Cardiac fibroblast (primary cell): ENCODE data around the gene NTRK2.

Experiments used
- DNase-seq, 2 donors: peaks; one replicate each; pipeline versions ENCODE4 v3.0.0 to v3.0.0-alpha.2; 2010; ENCODE audit warnings: low read depth in 2 of 2
- H3K4me3 ChIP-seq, 2 donors: replicated peaks in 1 of 2; 1 replicate in 1 of 2; 2 replicates in 1 of 2; pipeline ENCODE4 v1.5.1; 2011; ENCODE audit warnings: low read depth in 2 of 2, low read length in 2 of 2, mild to moderate bottlenecking in 2 of 2, moderate library complexity in 1 of 2
- TF ChIP-seq, protein P1 (sequence below): IDR thresholded peaks from one replicate; pipeline ENCODE4 v1.5.1; 2011; ENCODE audit warnings: low read depth, mild to moderate bottlenecking, low read length, inconsistent platforms

Gene NTRK2

DNA sequence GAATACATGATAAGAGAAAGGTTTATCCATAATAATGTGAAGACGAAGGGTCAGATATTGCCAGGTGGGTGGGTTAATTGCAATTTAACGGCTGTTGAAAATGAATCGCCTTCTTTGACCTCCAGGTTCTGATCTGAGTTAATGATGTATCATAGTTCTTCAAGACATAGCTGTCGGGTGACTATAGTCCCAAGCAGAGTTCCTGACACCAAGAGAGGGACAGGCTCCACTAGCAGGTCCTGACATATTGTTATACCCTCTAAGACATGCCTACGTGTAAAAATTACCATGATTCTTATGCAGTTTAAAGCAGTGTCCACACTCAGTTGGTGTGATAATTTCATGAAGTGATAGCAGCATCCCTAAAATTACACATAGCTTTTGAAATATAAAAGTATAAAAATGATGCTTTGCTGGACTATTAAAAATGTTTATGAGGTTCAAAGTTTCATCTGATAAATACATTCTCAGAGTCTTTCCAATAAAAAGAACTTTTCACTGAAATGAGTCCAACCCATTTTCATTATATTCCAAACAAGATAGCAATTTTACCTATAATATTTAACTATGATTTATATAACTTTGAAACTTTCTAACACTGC, 53.0 kb downstream of the NTRK2 start:
- no peak for DNase-seq
- no peak overlapping the region for H3K4me3 ChIP-seq
- TF ChIP-seq, protein P1, sequence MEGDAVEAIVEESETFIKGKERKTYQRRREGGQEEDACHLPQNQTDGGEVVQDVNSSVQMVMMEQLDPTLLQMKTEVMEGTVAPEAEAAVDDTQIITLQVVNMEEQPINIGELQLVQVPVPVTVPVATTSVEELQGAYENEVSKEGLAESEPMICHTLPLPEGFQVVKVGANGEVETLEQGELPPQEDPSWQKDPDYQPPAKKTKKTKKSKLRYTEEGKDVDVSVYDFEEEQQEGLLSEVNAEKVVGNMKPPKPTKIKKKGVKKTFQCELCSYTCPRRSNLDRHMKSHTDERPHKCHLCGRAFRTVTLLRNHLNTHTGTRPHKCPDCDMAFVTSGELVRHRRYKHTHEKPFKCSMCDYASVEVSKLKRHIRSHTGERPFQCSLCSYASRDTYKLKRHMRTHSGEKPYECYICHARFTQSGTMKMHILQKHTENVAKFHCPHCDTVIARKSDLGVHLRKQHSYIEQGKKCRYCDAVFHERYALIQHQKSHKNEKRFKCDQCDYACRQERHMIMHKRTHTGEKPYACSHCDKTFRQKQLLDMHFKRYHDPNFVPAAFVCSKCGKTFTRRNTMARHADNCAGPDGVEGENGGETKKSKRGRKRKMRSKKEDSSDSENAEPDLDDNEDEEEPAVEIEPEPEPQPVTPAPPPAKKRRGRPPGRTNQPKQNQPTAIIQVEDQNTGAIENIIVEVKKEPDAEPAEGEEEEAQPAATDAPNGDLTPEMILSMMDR = no peak

DNA sequence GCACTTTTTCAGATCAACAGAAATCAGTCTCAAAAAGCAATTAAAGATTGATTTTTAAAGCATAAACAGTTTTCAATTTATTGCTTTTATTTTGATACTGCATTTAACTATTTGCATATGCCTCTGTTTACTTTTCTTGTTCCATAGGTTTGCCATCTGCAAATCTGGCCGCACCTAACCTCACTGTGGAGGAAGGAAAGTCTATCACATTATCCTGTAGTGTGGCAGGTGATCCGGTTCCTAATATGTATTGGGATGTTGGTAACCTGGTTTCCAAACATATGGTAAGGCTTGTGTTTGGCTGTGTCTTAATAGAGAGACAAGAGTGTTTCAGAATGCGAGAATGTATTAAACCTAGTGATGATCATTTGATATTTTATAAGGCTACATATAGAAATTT, 53.9 kb downstream of the NTRK2 start:
- DNase-seq = no peak
- no peak overlapping the region for H3K4me3 ChIP-seq
- TF ChIP-seq, protein P1 = no peak

DNA sequence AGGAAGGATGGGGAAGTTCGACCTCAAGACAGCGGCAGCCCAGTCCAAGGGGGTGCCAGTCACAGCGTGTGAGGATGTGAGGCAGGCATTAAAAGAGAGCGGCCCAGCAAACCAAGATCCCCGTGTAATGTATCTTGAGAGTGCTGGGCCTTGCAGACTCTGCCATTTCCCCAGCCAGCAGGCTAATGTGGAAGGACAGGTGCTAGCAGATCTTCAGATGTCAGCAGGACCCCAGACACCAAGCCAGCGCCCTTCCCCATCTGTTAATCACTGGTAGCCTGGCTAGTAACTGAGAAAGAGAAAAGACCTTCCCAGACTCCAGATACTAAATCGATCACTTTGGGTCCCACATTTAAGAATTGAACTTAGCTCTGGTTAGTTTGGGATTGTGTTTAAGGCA, 62.2 kb downstream of the NTRK2 start:
- DNase-seq = no peak
- H3K4me3 ChIP-seq = no peak overlapping the region
- TF ChIP-seq, protein P1 = no peak

DNA sequence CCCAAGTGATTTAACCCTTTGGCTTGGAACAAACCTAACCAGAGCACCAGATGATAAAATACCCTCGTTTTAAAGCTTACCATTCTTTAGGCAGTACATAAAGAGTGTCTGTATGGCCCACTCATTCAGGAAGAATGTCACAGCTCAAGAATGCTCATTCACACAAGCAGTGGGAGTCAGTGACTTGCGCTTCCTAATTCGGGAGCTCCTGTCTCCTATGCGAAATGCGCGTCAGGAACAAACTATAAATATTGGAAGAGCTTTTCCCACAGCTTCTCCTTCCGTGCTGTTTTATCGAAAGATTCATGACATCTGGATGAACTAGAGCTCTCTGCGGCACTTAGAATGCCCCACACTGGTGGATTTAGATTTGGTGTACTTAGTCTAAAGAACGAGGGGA, 66.6 kb downstream of the NTRK2 start:
- TF ChIP-seq, protein P1 = no peak
- peak in 1 of 2 donors; percentile 1 for DNase-seq

DNA sequence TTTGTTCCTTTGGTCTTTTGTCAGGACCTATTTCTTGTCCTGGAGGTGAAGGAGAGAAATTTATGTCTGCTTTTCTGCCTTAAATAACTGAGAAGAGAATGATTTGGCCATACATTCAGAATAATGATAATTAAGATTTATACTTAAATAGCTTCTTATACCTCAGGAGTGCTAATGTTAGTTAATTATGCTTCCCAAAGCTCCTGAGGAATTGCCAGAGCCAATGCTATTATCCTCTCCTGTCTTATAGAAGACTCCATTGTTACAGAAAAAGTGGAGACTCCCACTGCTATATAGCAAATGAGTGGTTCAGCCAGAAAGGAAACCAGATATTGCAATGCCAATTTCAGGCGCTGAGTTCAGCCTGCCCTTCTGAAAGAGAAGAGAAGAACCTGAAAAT, 67.0 kb downstream of the NTRK2 start:
- TF ChIP-seq, protein P1 = no peak
- no peak for DNase-seq
- no peak overlapping the region for H3K4me3 ChIP-seq

More for the DNA sequence above, 66.6 kb downstream of the NTRK2 start:
- H3K4me3 ChIP-seq = no peak overlapping the region

DNA sequence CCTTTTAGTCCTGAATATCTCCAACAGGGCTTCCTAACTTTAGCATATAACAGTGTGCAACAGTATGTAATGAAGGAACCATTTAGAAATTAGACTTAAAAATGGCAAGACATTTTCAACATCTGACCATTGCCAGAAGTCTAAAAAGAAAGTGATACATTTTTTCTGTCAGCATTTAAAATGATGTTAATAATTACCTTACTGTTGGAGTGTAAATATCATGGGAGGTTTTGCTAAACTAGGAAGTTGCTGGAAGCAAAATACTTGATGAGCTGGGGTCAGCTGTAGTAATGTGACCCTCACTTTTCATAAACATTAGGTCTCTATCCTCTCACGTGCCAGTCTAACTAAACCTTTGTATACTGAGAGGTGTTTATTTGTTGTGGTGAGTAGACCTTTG, 68.8 kb downstream of the NTRK2 start:
- no peak overlapping the region for H3K4me3 ChIP-seq
- DNase-seq = no peak
- TF ChIP-seq, protein P1 = no peak

DNA sequence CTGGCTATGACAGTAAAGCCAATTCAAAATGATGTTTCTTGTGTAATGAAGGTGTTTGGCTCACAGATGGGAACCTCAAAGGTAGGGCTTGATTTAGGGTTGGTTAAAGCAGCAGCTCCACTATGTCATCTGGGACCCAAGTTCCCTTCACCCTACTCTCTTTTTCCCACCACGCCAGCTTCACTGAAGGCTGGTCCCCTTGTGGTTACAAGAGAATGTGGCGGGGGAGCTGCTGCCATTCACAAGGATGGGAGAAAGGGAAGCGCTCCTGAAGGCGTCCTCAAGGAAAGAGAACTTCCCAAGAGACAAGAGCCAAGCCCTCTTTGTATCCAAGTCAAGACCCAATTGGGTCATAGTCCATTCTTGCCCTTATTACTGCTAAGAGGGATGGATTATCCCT, 72.7 kb downstream of the NTRK2 start:
- TF ChIP-seq, protein P1 = no peak
- no peak overlapping the region for H3K4me3 ChIP-seq
- DNase-seq = no peak
